Neural cell (in vitro differentiated cells): ENCODE data around the gene MCM3AP. TPM values are rescaled to one million over a fixed set of nuclear protein-coding genes. Genes with fewer than 3 reads are reported as not detected.

Source experiments
- H2AFZ ChIP-seq: fragments of 200-600, 300-800 bp; sonication (generic), shearing (Covaris generic); 2 replicates; pipeline ENCODE4 v1.6.0; 2014; ENCODE audit warnings: low read depth, mild to moderate bottlenecking, antibody characterized with exemption, low read length, moderate library complexity
- H3F3A ChIP-seq: fragments of 200-600 bp; shearing (Covaris generic); 2 replicates; pipeline ENCODE4 v1.6.1; 2016; ENCODE audit warnings: mild to moderate bottlenecking, moderate library complexity, mixed read lengths, antibody characterized with exemption, low read length; ENCODE audit not compliant: insufficient read depth, poor library complexity, severe bottlenecking
- H3K27ac ChIP-seq: fragments of 200-600, 300-800 bp; sonication (generic), shearing (Covaris generic); 2 replicates; pipeline ENCODE4 v1.5.1; 2014; ENCODE audit warnings: mild to moderate bottlenecking, low read length, moderate library complexity
- H3K27me3 ChIP-seq: fragments of 300-800, 200-600 bp; sonication (generic), shearing (Covaris generic); 2 replicates; pipeline ENCODE4 v1.6.0; 2014; ENCODE audit warnings: mild to moderate bottlenecking, low read depth, low read length, moderate library complexity; ENCODE audit not compliant: insufficient read depth
- H3K36me3 ChIP-seq: fragments of 300-800, 200-600 bp; sonication (generic), shearing (Covaris generic); 2 replicates; pipeline ENCODE4 v1.5.1; 2014; ENCODE audit warnings: mild to moderate bottlenecking, antibody characterized with exemption, low read length, moderate library complexity; ENCODE audit not compliant: insufficient read depth
- H3K4me2 ChIP-seq: fragments of 300-800, 200-600 bp; sonication (generic), shearing (Covaris generic); 2 replicates; pipeline ENCODE4 v1.6.0; 2014; ENCODE audit warnings: mild to moderate bottlenecking, low read length
- H3K4me3 ChIP-seq: fragments of 300-800, 200-600 bp; sonication (generic), shearing (Covaris generic); 2 replicates; pipeline ENCODE4 v1.5.1; 2014; ENCODE audit warnings: mild to moderate bottlenecking, low read length, moderate library complexity
- H3K79me2 ChIP-seq: fragments of 200-600 bp; shearing (Covaris generic); replicated peaks from 2 replicates; pipeline ENCODE4 v1.6.0; 2014; ENCODE audit warnings: mild to moderate bottlenecking, low read length, moderate library complexity; ENCODE audit not compliant: insufficient read depth
- H3K9ac ChIP-seq: fragments of 300-800, 200-600 bp; sonication (generic), shearing (Covaris generic); 2 replicates; pipeline ENCODE4 v1.6.1; 2016; ENCODE audit warnings: mild to moderate bottlenecking, low read length, mixed read lengths
- H3K9me2 ChIP-seq: fragments of 200-600 bp; shearing (Covaris generic); 2 replicates; pipeline ENCODE4 v1.6.1; 2016; ENCODE audit warnings: mild to moderate bottlenecking, low read length, mixed read lengths; ENCODE audit not compliant: insufficient read depth
- H3K9me3 ChIP-seq: fragments of 200-600, 300-800 bp; sonication (generic), shearing (Covaris generic); 2 replicates; pipeline ENCODE4 v1.6.1; 2016; ENCODE audit warnings: mild to moderate bottlenecking, mixed run types, low read length, moderate library complexity, mixed read lengths
- H4K20me1 ChIP-seq: fragments of 200-600 bp; shearing (Covaris generic); 2 replicates; pipeline ENCODE4 v1.6.1; 2016; ENCODE audit warnings: mild to moderate bottlenecking, mixed run types; ENCODE audit not compliant: insufficient read depth
- CTCF ChIP-seq: fragments of 450-650 bp; IDR thresholded peaks from 2 replicates; pipeline ENCODE4 v1.5.1; 2014; ENCODE audit warnings: antibody characterized with exemption, mild to moderate bottlenecking, moderate library complexity; ENCODE audit not compliant: poor library complexity, severe bottlenecking
- EP300 ChIP-seq: fragments of 450-650 bp; conservative IDR thresholded peaks from 2 replicates; pipeline ENCODE4 v1.6.1; 2014; ENCODE audit warnings: antibody characterized with exemption, mild to moderate bottlenecking, moderate library complexity; ENCODE audit not compliant: poor library complexity, severe bottlenecking
- EZH2 ChIP-seq: fragments of 200-600, 300-800 bp; shearing (Covaris generic), sonication (generic); IDR thresholded peaks from 2 replicates; pipeline ENCODE4 v1.6.1; 2014; ENCODE audit warnings: antibody characterized with exemption, low read length, borderline replicate concordance, mild to moderate bottlenecking; ENCODE audit not compliant: insufficient read depth, poor library complexity, severe bottlenecking
- MXI1 ChIP-seq: fragments of 450-650 bp; conservative IDR thresholded peaks from 2 replicates; pipeline ENCODE4 v1.6.1; 2014; ENCODE audit warnings: antibody characterized with exemption, mild to moderate bottlenecking; ENCODE audit not compliant: poor library complexity, severe bottlenecking
- POLR2AphosphoS5 ChIP-seq: IDR thresholded peaks from 2 replicates; pipeline ENCODE4 v1.6.1; 2012
- RAD21 ChIP-seq: fragments of 450-650 bp; conservative IDR thresholded peaks from 2 replicates; pipeline ENCODE4 v1.6.1; 2014; ENCODE audit warnings: antibody characterized with exemption, mild to moderate bottlenecking, moderate library complexity
- REST ChIP-seq: IDR thresholded peaks from 2 replicates; pipeline ENCODE4 v1.6.1; 2012; ENCODE audit warnings: borderline replicate concordance
- SMC3 ChIP-seq: fragments of 450-650 bp; conservative IDR thresholded peaks from 2 replicates; pipeline ENCODE4 v1.6.1; 2014; ENCODE audit warnings: antibody characterized with exemption, mild to moderate bottlenecking, moderate library complexity; ENCODE audit not compliant: poor library complexity
- TAF1 ChIP-seq: IDR thresholded peaks from 2 replicates; pipeline ENCODE4 v1.6.1; 2012; ENCODE audit warnings: low read depth
- polyA plus RNA-seq: library from polyadenylated mRNA; depleted of rRNA; stranded (reverse); fragments of >200 nt; gene quantifications from 2 replicates; pipeline ENCODE4 v1.2.3, GENCODE V29; 2014

The MCM3AP gene
- polyA plus RNA-seq, 1 donor from 2014 or later: 74.2 TPM

- H3K9ac ChIP-seq: no peak overlapping the region
- H3K27me3 ChIP-seq: no peaks in the 10 kb centered on the region
- no peaks in the 10 kb centered on the region for H4K20me1 ChIP-seq
- H3K4me2 ChIP-seq: no peak overlapping the region
- no peaks in the 10 kb centered on the region for H3K9me3 ChIP-seq
- no peak overlapping the region for H3K4me3 ChIP-seq
- no peaks in the 10 kb centered on the region for H3F3A ChIP-seq
- no peak overlapping the region for H3K27ac ChIP-seq
- no peaks in the 10 kb centered on the region for H3K9me2 ChIP-seq
- no peaks in the 10 kb centered on the region for H3K36me3 ChIP-seq
- TF ChIP-seq MXI1: no peak
- no peak overlapping the region for H2AFZ ChIP-seq
- H3K79me2 ChIP-seq: no peaks in the 10 kb centered on the region
Observed at GRCh38 chr21:46274797-46275390, 10.5 kb downstream of the MCM3AP start.

GRCh38 chr21:46273341-46273740 lies 12.1 kb downstream of the MCM3AP start:
- TF ChIP-seq RAD21: no peak
- no peak for TF ChIP-seq REST
- no peak for TF ChIP-seq POLR2AphosphoS5
- TF ChIP-seq SMC3: no peak
- no peak for TF ChIP-seq CTCF
- TF ChIP-seq EP300: no peak
- TF ChIP-seq TAF1: no peak
- no peak for TF ChIP-seq EZH2
- no peak for TF ChIP-seq MXI1
- H3K36me3 ChIP-seq: peaks cover 2% of the 10 kb centered on the region
- H3K79me2 ChIP-seq: no peaks in the 10 kb centered on the region
- no peak overlapping the region for H3K27ac ChIP-seq
- H3K4me2 ChIP-seq: no peak overlapping the region
- no peak overlapping the region for H2AFZ ChIP-seq
- H3K9me3 ChIP-seq: no peaks in the 10 kb centered on the region
- H3K9ac ChIP-seq: no peak overlapping the region
- no peaks in the 10 kb centered on the region for H3K27me3 ChIP-seq
- H3K9me2 ChIP-seq: no peaks in the 10 kb centered on the region
- no peaks in the 10 kb centered on the region for H3F3A ChIP-seq
- H3K4me3 ChIP-seq: no peak overlapping the region
- no peaks in the 10 kb centered on the region for H4K20me1 ChIP-seq

GRCh38 chr21:46269466-46269865 lies 15.9 kb downstream of the MCM3AP start:
- Histone ChIP-seq H3K9ac (no peak overlapping the region), H2AFZ (no peak overlapping the region), H3K79me2 (no peaks in the 10 kb centered on the region), H3K36me3 (peaks cover 5% of the 10 kb centered on the region), H3K9me2 (no peaks in the 10 kb centered on the region), H3F3A (no peaks in the 10 kb centered on the region), H3K27me3 (no peaks in the 10 kb centered on the region), H3K27ac (no peak overlapping the region), H3K9me3 (no peaks in the 10 kb centered on the region), H4K20me1 (no peaks in the 10 kb centered on the region), H3K4me2 (no peak overlapping the region), H3K4me3 (no peak overlapping the region)
- no peak for TF ChIP-seq REST
